ENCODE measurements around the gene ATP2B2. TPM values are rescaled to one million over a fixed set of nuclear protein-coding genes. Genes with fewer than 3 reads are reported as not detected.

Gene ATP2B2
- total RNA-seq, 6 experiments from 2014 or later: 25.9 to 45.1 (median 35.1) TPM

- H3K4me3 ChIP-seq: no peak overlapping the region
- DNase-seq: no peak
- no peak for TF ChIP-seq CTCF (IDR thresholded peaks at IDR 0.05)
- TF ChIP-seq POLR2A (IDR thresholded peaks at IDR 0.05): no peak
- H3K9me3 ChIP-seq: no peaks in the 10 kb centered on the region
- H3K36me3 ChIP-seq: peaks cover 0 to 27% (median 5%) of the 10 kb centered on the region in 4 donors
- 63% methylated on average over 1 of the region's 1 CpG for WGBS (ENCODE audit: insufficient coverage, low coverage, low lambda C conversion rate, missing lambda C conversion rate)
- no peaks in the 10 kb centered on the region for H3K4me1 ChIP-seq
- intact Hi-C loops (cut with DNase I): no loop called here
- no peak for ATAC-seq
- H3K27me3 ChIP-seq: no peaks in the 10 kb centered on the region
- no peak overlapping the region for H3K27ac ChIP-seq
Measured at GRCh38 chr3:10389339-10389738, 116.0 kb downstream of the ATP2B2 start.

GRCh38 chr3:10387881-10388609, 117.3 kb downstream of the ATP2B2 start:
- TF ChIP-seq CTCF (IDR thresholded peaks at IDR 0.05) (no peak), POLR2A (IDR thresholded peaks at IDR 0.05) (no peak)
- Histone ChIP-seq H3K36me3 (peaks cover 0 to 27% (median 5%) of the 10 kb centered on the region in 4 donors), H3K9me3 (no peaks in the 10 kb centered on the region), H3K27ac (no peak overlapping the region), H3K27me3 (no peaks in the 10 kb centered on the region), H3K4me3 (no peak overlapping the region), H3K4me1 (no peaks in the 10 kb centered on the region)
- DNase-seq: no peak
- intact Hi-C loops (cut with DNase I): no loop called here
- 33% methylated on average over 1 of the region's 6 CpGs for WGBS (ENCODE audit: insufficient coverage, low coverage, low lambda C conversion rate, missing lambda C conversion rate)
- ATAC-seq: no peak

- Histone ChIP-seq H3K27ac (no peak overlapping the region), H3K27me3 (no peaks in the 10 kb centered on the region), H3K4me3 (no peak overlapping the region), H3K4me1 (no peaks in the 10 kb centered on the region), H3K36me3 (peaks cover 0 to 27% (median 5%) of the 10 kb centered on the region in 4 donors), H3K9me3 (no peaks in the 10 kb centered on the region)
- ATAC-seq: no peak
- WGBS (ENCODE audit: insufficient coverage, low coverage, low lambda C conversion rate, missing lambda C conversion rate): no CpG with 5 or more reads among the region's 1 CpG
- no peak for DNase-seq
- intact Hi-C loops (cut with DNase I): no loop called here
- TF ChIP-seq POLR2A (IDR thresholded peaks at IDR 0.05): no peak
- TF ChIP-seq CTCF (IDR thresholded peaks at IDR 0.05): no peak
Measured at GRCh38 chr3:10386121-10386520, 119.3 kb downstream of the ATP2B2 start.

- H3K4me1 ChIP-seq: no peaks in the 10 kb centered on the region
- intact Hi-C loops (cut with DNase I): no loop called here
- peaks cover 0 to 27% (median 5%) of the 10 kb centered on the region in 4 donors for H3K36me3 ChIP-seq
- H3K27ac ChIP-seq: no peak overlapping the region
- H3K4me3 ChIP-seq: no peak overlapping the region
- H3K9me3 ChIP-seq: no peaks in the 10 kb centered on the region
- no peaks in the 10 kb centered on the region for H3K27me3 ChIP-seq
- DNase-seq: no peak
- no peak for ATAC-seq
- TF ChIP-seq POLR2A (IDR thresholded peaks at IDR 0.05): no peak
- TF ChIP-seq CTCF (IDR thresholded peaks at IDR 0.05): no peak
- 81% methylated on average over 8 of the region's 23 CpGs for WGBS (ENCODE audit: insufficient coverage, low coverage, low lambda C conversion rate, missing lambda C conversion rate)
Measured at GRCh38 chr3:10384541-10385360, 120.6 kb downstream of the ATP2B2 start.

Measured in right lobe of liver (tissue), 6 donors.